RPMI7951 (cell line): ENCODE data around the gene NAT16. TPM values are rescaled to one million over a fixed set of nuclear protein-coding genes. Genes with fewer than 3 reads are reported as not detected.
A peak's percentile ranks its signal among the peaks of the same experiment; 100 is the strongest.
"Not testable (repeated sequence)": the region's sequence is repeated elsewhere in the genome, so short reads cannot be mapped to it uniquely, and the experiment has no call there.

ENCODE experiments used
- DNase-seq: peaks from one replicate; pipeline ENCODE4 v3.0.0-alpha.2; 2012; ENCODE audit warnings: low read depth
- total RNA-seq: library from RNA; depleted of rRNA; stranded (reverse); fragments of >200 nt; shearing (Covaris generic); gene quantifications from 2 replicates; pipeline ENCODE4 v1.2.3, GENCODE V29; 2014

NAT16 gene
- total RNA-seq, 1 experiment from 2014 or later, result not detected

- DNase-seq, result no peak
Measured at GRCh38 chr7:101202603-101202918, 22.5 kb upstream of the NAT16 start.

DNA sequence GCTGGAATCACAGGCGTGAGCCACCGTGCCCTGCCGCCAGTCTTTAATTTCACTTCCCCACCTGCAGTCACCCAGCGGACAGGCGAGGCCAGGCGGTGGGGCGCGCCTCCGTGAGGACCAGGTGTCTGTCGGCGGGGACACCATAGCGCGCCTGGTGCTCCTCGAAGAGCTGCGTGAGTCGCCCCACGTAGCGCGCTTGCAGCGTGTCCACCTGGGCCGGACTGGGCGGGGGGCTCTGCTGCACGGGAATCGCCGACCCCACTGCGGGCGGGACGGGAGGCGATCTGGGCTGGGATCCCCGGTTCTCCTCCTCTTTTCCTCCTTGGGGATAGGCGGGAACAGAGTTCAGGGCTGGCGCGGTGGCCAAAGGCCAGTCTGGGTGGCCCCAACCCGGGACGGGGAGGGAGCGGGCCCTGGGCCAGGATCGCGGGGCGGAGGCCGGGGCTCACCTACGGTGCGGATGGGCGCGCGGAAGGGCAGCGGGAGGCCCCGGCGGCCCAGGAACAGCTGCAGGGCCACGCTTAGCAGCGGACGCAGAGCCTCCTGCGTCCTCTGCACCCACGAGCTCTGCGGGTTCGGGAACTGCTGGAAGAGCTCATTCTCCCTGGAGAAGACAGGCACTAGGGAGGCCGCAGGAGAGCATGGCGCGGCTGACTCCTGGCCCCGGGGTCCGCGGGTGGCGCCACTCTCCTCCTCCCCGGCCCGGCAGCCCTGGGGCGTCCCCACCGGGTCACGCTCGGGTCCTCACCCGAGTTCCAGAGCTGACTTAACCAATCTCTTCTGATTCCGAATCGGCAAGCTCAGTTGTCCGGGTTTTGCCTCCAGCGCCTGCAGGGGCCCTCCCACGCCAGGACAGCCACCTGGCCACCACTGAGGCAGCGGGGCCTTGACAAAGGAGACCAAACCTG is 21.9 kb upstream of the NAT16 start:
- no peak for DNase-seq

GRCh38 chr7:101200862-101201599 is 20.9 kb upstream of the NAT16 start, which contains the start of gene MOGAT3:
Gene MOGAT3 (minus strand): TSS chr7:101201036. CDS start chr7:101200854, 182 bp downstream.
- no peak for DNase-seq

DNA sequence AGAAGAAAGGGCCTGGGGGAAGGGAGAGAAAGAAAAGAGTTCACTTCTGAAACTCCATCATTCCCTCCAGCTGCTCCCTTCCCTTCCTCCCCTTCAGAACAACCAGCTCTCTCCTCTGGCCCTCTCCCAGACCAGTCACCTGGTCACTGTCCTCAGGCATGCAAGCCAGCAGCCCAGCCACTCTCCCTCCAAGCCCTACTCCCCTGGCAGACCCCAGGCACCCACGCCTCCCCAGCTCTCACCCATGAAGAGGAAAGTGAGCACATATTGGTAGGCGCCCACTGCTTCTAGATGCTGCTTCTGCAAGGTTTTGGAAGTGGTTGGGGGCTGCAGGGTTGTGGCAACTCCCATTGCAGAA is 20.4 kb upstream of the NAT16 start:
- no peak for DNase-seq

DNA sequence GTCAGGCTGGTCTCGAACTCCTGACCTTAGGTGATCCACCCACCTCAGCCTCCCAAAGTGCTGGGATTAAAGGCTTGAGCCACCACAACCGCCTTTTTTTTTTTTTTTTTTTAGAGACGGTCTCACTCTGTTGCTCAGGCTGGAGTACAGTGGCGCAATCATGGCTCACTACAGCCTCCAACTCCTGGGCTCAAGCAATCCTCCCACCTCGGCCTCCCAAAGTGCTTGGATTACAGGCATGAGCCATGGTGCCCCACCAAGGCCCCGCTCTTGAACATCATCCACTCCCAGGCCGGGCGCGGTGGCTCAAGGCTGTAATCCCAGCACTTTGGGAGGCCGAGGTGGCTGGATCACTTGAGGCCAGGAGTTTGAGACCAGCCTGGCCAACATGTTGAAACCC is 19.4 kb upstream of the NAT16 start:
- not testable (repeated sequence) for DNase-seq

DNA sequence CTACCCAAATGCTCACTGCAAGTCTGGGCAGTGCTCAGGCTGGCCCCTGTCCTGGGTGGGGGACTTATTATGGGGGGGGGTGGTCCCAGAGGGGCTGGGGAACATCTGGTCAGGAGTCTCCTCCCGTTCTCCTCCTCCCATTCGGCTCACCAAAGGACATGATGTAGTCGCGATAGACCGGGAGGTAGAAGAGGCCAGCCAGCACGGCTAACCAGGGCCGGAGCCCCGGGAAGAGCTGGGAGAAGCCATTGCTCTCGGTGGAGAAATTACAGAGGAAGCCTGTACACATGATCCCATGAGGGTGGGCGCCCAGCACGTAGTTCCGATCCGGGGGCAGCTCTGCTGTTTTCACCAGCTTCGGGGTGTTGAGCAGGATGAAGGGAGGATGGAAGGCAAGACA is 18.4 kb upstream of the NAT16 start:
- no peak for DNase-seq

GRCh38 chr7:101197991-101198390 is 17.9 kb upstream of the NAT16 start:
- DNase-seq, result no peak

- DNase-seq, result no peak
Measured at GRCh38 chr7:101195884-101196283, 15.8 kb upstream of the NAT16 start.

DNA sequence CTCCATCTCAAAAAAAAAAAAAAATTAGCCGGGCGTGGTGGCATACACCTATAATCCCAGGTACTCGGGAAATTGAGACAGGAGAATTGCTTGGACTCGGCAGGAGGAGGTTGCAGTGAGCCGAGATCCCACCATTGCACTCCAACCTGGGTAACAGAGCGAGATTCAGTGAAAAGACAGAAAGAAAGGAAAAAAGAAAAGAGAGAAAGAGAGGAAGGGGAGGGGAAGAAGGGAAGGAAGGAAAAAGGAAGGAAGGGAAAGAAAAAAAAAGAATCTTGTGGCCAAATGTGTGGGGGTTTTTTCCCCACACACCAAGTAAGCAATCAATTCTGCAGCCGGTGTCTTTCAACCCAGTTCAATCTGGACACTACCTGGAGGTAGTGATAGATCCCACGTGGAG is 9.0 kb upstream of the NAT16 start:
- no peak for DNase-seq

- no peak for DNase-seq
Measured at GRCh38 chr7:101186844-101187428, 6.8 kb upstream of the NAT16 start.

- no peak for DNase-seq
Measured at GRCh38 chr7:101186194-101186593, 6.1 kb upstream of the NAT16 start.

DNA sequence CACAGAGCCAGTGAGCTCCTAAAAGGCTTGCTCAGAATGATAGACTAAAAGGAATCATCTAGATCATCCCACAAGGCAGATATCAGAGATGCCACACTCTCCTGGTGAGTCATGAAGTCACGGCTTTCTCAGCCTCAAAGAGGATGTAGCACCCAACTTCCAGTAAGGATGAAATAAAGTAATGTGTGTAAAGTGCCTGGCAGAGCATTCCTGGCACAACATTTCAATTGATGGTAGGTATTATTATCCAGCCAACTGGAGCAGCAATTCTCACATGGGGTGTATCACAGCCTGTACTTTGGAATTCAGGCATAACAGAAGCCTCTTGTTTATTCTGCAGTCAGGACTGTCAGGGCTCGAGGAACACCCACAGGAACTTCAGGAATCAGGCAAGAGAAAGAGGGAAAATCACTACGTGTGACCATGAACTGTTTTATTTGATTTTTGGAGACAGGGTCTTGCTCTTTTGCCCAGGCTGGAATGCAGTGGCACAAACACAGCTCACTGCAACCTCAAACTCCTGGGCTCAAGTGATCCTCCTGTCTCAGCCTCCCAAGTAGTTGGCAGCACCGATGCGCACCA is 5.3 kb upstream of the NAT16 start:
- peak; percentile 72 for DNase-seq

GRCh38 chr7:101179713-101180112 is 380 bp downstream of the NAT16 start:
- DNase-seq, result no peak

DNA sequence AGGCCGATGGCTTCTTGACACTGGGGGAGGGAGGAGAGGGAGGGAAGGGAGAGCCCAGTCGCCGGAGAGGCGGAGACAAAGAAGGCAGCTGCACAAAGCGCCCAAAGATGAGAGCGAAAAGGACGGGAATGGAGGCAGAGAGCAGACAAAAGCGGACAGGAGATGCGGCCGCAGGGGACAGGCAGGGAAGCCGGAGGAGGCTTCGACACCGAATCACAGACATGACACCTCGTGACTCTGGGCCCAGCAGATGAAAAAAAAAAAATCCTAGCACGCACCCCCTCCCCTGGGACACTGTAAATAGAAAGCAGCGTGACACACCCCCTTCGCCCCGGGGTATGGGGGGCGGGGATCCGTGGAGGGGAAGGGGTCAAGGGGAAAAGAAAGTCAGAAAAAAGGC is 976 bp downstream of the NAT16 start:
- no peak for DNase-seq

DNA sequence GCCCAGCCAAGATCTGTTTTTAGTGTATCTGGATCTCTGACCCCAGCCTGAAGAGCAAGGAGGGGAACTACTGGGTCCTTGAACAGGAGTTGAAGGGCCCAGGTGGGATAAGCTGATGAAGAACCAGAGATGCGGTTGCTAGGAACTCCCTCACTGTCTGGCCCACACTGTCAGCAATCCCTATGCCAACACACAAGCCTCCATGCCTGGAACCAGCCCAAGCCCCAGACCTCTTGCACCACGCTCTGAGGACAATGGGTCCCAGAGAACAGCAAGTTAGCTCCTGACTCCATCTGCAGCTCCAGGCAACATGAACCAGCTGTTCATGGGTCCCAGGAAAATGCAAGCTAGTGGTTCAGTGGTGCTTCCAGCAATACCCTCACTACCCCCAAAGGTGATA is 2.4 kb downstream of the NAT16 start:
- DNase-seq, result no peak

DNA sequence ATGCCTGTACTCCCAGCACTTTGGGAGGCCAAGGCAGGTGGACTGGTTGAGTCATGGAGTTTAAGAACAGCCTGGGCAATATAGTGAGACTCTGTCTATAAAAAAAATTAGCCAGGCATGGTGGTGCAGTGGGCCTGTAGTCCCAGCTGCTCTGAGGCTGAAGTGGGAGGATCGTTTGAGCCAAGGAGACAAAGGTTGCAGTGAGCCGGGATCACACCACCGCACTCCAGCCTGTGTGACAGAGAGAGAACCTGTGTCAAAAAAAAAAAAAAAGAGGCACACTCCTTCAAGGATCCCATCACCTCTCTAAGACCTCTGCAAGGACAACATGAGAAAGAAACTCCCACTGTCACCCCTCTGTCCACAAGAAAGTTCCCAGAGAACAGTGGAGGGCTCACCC is 4.4 kb downstream of the NAT16 start:
- no peak for DNase-seq

GRCh38 chr7:101174322-101174854 is 5.7 kb downstream of the NAT16 start:
- DNase-seq, result no peak

- no peak for DNase-seq
Measured at GRCh38 chr7:101173752-101174244, 6.3 kb downstream of the NAT16 start.

DNA sequence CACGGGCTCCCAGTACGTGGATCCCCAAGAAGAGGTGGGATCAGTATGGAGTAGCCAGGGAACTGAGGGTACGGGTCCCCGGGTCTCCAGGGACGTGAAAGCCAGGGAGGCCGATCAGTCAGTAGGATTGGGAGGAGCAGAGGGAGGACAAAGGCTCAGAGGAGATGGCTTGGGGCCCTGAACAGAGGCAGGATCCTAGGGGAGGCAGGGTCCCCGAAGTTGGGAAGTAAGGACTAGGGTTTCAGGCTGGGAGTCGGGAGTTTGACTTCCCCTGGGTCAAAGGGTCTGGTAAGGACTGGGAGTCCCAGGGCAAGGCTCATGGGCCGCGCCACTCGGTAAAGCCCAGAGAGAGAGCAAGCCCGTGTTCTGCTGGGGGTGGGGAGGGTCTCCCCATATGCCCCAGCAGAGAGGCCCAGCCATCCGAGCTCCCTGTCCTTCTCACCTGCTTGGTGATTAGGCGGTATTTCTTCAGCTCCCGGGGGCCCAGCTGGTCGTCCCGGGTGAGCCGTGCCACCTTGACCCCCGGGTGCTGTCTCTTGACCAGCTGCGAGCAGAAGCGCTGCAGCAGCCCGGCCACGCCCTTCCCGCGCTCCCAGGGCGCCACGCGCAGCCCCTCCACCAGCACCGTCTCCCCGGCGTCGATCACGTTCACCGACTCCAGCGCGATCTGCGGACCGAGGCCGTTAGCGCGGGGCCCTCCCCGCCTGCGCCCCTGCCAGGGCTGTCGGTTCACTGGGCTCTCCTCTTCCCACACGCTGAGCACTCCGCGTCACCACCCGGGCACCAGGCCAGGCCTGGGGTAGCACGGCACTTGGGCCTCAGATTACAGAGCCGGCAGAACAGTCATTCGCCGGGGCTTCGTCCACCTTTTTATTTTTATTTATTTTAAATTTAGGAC is 7.0 kb downstream of the NAT16 start:
- DNase-seq, result peak; percentile 77

DNA sequence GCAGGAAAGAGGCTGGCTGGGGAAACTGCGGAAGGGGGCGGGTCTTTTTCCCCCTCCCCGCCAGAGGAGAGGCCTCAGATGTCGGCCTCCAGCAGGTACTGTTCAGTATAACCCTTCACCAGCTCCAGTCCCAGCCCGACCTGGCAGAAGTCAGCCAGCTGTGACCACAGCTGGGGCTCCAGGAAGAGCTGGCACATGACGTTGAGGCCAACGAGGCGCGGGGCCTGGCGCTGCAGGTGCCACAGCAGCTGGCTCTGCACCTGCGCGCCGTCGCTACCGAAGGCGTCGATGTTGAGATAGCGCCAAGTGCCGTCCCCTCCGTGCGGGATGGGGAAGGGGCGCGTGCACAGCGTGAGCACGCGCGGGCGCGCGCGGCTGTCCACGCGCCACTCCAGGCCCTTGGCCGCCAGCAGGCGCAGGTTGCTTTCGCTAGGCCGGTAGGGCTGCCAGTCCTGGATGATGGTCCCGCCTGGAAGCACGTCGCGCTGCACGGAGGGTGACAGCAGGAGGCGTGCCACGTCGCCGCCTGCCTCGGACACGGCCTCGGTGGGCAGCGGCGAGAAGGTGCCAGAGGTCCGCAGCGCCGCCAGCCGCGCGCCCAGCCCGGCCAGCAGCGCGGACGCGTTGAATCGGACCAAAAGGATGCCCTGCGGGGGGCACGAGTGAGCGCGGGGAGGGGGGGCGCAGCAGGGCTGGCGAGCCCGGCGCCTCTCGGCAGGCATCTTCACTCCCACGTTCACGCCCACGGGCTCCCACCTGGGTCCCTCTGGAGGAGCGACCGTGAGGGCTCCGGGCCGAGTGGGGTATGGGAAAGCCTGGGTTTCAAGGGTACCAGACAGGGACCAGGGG is 7.9 kb downstream of the NAT16 start:
- no peak for DNase-seq
